ENCODE results near the gene BCAT1.

The BCAT1 gene

GRCh38 chr12:24772813-24773212 lies 176.1 kb downstream of the BCAT1 start:
- TF ChIP-seq ZFX (IDR thresholded peaks at IDR 0.05) (no peak), CTCF (conservative IDR thresholded peaks at IDR 0.05) (no peak)
- no peak overlapping the region for H3K27ac ChIP-seq

- no peak overlapping the region for H3K27ac ChIP-seq
These were observed 178.1 kb downstream of the BCAT1 start for GRCh38 chr12:24770821-24771220.

GRCh38 chr12:24770334-24770733 lies 178.6 kb downstream of the BCAT1 start:
- H3K27ac ChIP-seq, result no peak overlapping the region
- TF ChIP-seq CTCF (conservative IDR thresholded peaks at IDR 0.05) (no peak), ZFX (IDR thresholded peaks at IDR 0.05) (no peak)

More at GRCh38 chr12:24770821-24771220, 178.1 kb downstream of the BCAT1 start:
- no peak for TF ChIP-seq CTCF (conservative IDR thresholded peaks at IDR 0.05)
- TF ChIP-seq ZFX (IDR thresholded peaks at IDR 0.05), result no peak

- H3K27ac ChIP-seq, result no peak overlapping the region
- TF ChIP-seq ZFX (IDR thresholded peaks at IDR 0.05) (no peak), CTCF (conservative IDR thresholded peaks at IDR 0.05) (no peak)
These were observed 179.2 kb downstream of the BCAT1 start for GRCh38 chr12:24769682-24770081.

GRCh38 chr12:24768415-24768814 lies 180.5 kb downstream of the BCAT1 start:
- TF ChIP-seq CTCF (conservative IDR thresholded peaks at IDR 0.05) (no peak), ZFX (IDR thresholded peaks at IDR 0.05) (no peak)
- no peak overlapping the region for H3K27ac ChIP-seq

GRCh38 chr12:24767016-24767415 lies 181.9 kb downstream of the BCAT1 start:
- H3K27ac ChIP-seq, result no peak overlapping the region
- TF ChIP-seq CTCF (conservative IDR thresholded peaks at IDR 0.05) (no peak), ZFX (IDR thresholded peaks at IDR 0.05) (no peak)

- TF ChIP-seq CTCF (conservative IDR thresholded peaks at IDR 0.05) (no peak), ZFX (IDR thresholded peaks at IDR 0.05) (no peak)
- no peak overlapping the region for H3K27ac ChIP-seq
These were observed 184.2 kb downstream of the BCAT1 start for GRCh38 chr12:24764712-24765111.
